ENCODE measurements around the gene ZAR1. TPM values are rescaled to one million over a fixed set of nuclear protein-coding genes. Genes with fewer than 3 reads are reported as not detected.

The ZAR1 gene
- total RNA-seq, 1 experiment from 2014 or later: not detected

GRCh38 chr4:48467442-48467841 is 22.6 kb upstream of the ZAR1 start:
- intact Hi-C loops (cut with micrococcal nuclease; ENCODE audit: unreplicated experiment): no loop called here
- no TSS peak for BruUV-seq (replicated peaks)
- TF ChIP-seq EZH2 (IDR thresholded peaks at IDR 0.05; ENCODE audit: borderline replicate concordance, low read depth, low read length, poor library complexity, severe bottlenecking): no peak
- TF ChIP-seq CTCF (conservative IDR thresholded peaks at IDR 0.05; ENCODE audit: low read depth, low read length): no peak

GRCh38 chr4:48467891-48468290 is 22.2 kb upstream of the ZAR1 start:
- TF ChIP-seq EZH2 (IDR thresholded peaks at IDR 0.05; ENCODE audit: borderline replicate concordance, low read depth, low read length, poor library complexity, severe bottlenecking) (no peak), CTCF (conservative IDR thresholded peaks at IDR 0.05; ENCODE audit: low read depth, low read length) (no peak)
- Histone ChIP-seq H3K27ac (ENCODE audit: low read depth, low read length, poor library complexity, severe bottlenecking) (no peak overlapping the region), H3K4me1 (ENCODE audit: insufficient read depth, low read length, poor library complexity, severe bottlenecking) (peaks cover 36% of the 10 kb centered on the region), H3K36me3 (ENCODE audit: insufficient read depth, low read length, poor library complexity, severe bottlenecking) (no peaks in the 10 kb centered on the region), H3K27me3 (replicated peaks; ENCODE audit: insufficient read depth, low read depth, low read length, poor library complexity) (no peaks in the 10 kb centered on the region), H3K9me3 (ENCODE audit: low read depth, low read length, poor library complexity, severe bottlenecking) (no peaks in the 10 kb centered on the region), H3K4me3 (ENCODE audit: low read depth, low read length, poor library complexity, severe bottlenecking) (no peak overlapping the region)
- BruUV-seq (replicated peaks): no TSS peak
- ChIA-PET POLR2A (ENCODE audit: low non-redundant PET) (no interaction called here), CTCF (no interaction called here)
- intact Hi-C loops (cut with micrococcal nuclease; ENCODE audit: unreplicated experiment): no loop called here
- peak; percentile 44 for DNase-seq (ENCODE audit: low spot score)

More at GRCh38 chr4:48467442-48467841, 22.6 kb upstream of the ZAR1 start:
- H3K4me1 ChIP-seq (ENCODE audit: insufficient read depth, low read length, poor library complexity, severe bottlenecking): peaks cover 40% of the 10 kb centered on the region
- POLR2A ChIA-PET (ENCODE audit: low non-redundant PET): no interaction called here
- CTCF ChIA-PET: no interaction called here
- no peaks in the 10 kb centered on the region for H3K36me3 ChIP-seq (ENCODE audit: insufficient read depth, low read length, poor library complexity, severe bottlenecking)
- H3K27me3 ChIP-seq (replicated peaks; ENCODE audit: insufficient read depth, low read depth, low read length, poor library complexity): no peaks in the 10 kb centered on the region
- peak; percentile 68 for DNase-seq (ENCODE audit: low spot score)
- H3K9me3 ChIP-seq (ENCODE audit: low read depth, low read length, poor library complexity, severe bottlenecking): no peaks in the 10 kb centered on the region
- H3K27ac ChIP-seq (ENCODE audit: low read depth, low read length, poor library complexity, severe bottlenecking): no peak overlapping the region
- no peak overlapping the region for H3K4me3 ChIP-seq (ENCODE audit: low read depth, low read length, poor library complexity, severe bottlenecking)

GRCh38 chr4:48470137-48470536 is 19.9 kb upstream of the ZAR1 start:
- no peak overlapping the region for H3K27ac ChIP-seq (ENCODE audit: low read depth, low read length, poor library complexity, severe bottlenecking)
- intact Hi-C loops (cut with micrococcal nuclease; ENCODE audit: unreplicated experiment): no loop called here

More at GRCh38 chr4:48470137-48470536, 19.9 kb upstream of the ZAR1 start:
- no peak for DNase-seq (ENCODE audit: low spot score)
- no peaks in the 10 kb centered on the region for H3K36me3 ChIP-seq (ENCODE audit: insufficient read depth, low read length, poor library complexity, severe bottlenecking)
- CTCF ChIA-PET: no interaction called here
- no peaks in the 10 kb centered on the region for H3K9me3 ChIP-seq (ENCODE audit: low read depth, low read length, poor library complexity, severe bottlenecking)
- H3K4me1 ChIP-seq (ENCODE audit: insufficient read depth, low read length, poor library complexity, severe bottlenecking): peaks cover 33% of the 10 kb centered on the region
- no TSS peak for BruUV-seq (replicated peaks)
- no peaks in the 10 kb centered on the region for H3K27me3 ChIP-seq (replicated peaks; ENCODE audit: insufficient read depth, low read depth, low read length, poor library complexity)
- TF ChIP-seq EZH2 (IDR thresholded peaks at IDR 0.05; ENCODE audit: borderline replicate concordance, low read depth, low read length, poor library complexity, severe bottlenecking) (no peak), CTCF (conservative IDR thresholded peaks at IDR 0.05; ENCODE audit: low read depth, low read length) (no peak)
- no peak overlapping the region for H3K4me3 ChIP-seq (ENCODE audit: low read depth, low read length, poor library complexity, severe bottlenecking)
- POLR2A ChIA-PET (ENCODE audit: low non-redundant PET): interaction anchor here (0.6 kb wide), 1 partner anchor 36 kb away, joined by 4 read pairs; no protein-coding TSS in a partner anchor
